IPS DF 6.9 (cell line): ENCODE measurements around the gene COA5.

Experiments used
- DNase-seq: peaks from one replicate; pipeline ENCODE4 v3.0.0-alpha.2; 2013; ENCODE audit warnings: low read depth, low spot score
- H3K27ac ChIP-seq: one replicate; pipeline ENCODE4 v1.5.1; 2013; ENCODE audit warnings: low read length, control low read depth
- H3K27me3 ChIP-seq: 2 replicates; pipeline ENCODE4 v1.6.1; 2013; ENCODE audit warnings: mild to moderate bottlenecking, low read length; ENCODE audit not compliant: control insufficient read depth, insufficient read depth
- H3K36me3 ChIP-seq: 2 replicates; pipeline ENCODE4 v1.6.1; 2013; ENCODE audit warnings: low read length; ENCODE audit not compliant: control insufficient read depth, insufficient read depth
- H3K4me1 ChIP-seq: 2 replicates; pipeline ENCODE4 v1.6.1; 2013; ENCODE audit warnings: low read length; ENCODE audit not compliant: control insufficient read depth, insufficient read depth
- H3K4me3 ChIP-seq: 2 replicates; pipeline ENCODE4 v1.5.1; 2013; ENCODE audit warnings: mild to moderate bottlenecking, low read length
- H3K9me3 ChIP-seq: 2 replicates; pipeline ENCODE4 v1.6.1; 2013; ENCODE audit warnings: low read length, inconsistent platforms; ENCODE audit not compliant: control insufficient read depth, insufficient read depth
- WGBS: extraction: QIAGEN DNeasy Blood & Tissue Kit; methylation state at CpG from one replicate; pipeline ENCODE4 v1.1.7; 2013; ENCODE audit warnings: mixed read lengths, missing lambda C conversion rate; ENCODE audit not compliant: insufficient read length, insufficient coverage; 5-methylcytosine and 5-hydroxymethylcytosine counted together

Gene COA5

GRCh38 chr2:98564541-98565132 is 43.7 kb downstream of the COA5 start:
- no peak for DNase-seq
- Histone ChIP-seq H3K27ac (no peak overlapping the region), H3K4me1 (no peaks in the 10 kb centered on the region), H3K9me3 (no peaks in the 10 kb centered on the region), H3K4me3 (no peak overlapping the region), H3K27me3 (no peaks in the 10 kb centered on the region), H3K36me3 (peaks cover 12% of the 10 kb centered on the region)
- WGBS: no CpG with 5 or more reads among the region's 17 CpGs

- no peaks in the 10 kb centered on the region for H3K9me3 ChIP-seq
- WGBS: no CpG with 5 or more reads among the region's 13 CpGs
- H3K27ac ChIP-seq: no peak overlapping the region
- no peak overlapping the region for H3K4me3 ChIP-seq
- no peaks in the 10 kb centered on the region for H3K27me3 ChIP-seq
- H3K36me3 ChIP-seq: peaks cover 11% of the 10 kb centered on the region
- DNase-seq: no peak
- no peaks in the 10 kb centered on the region for H3K4me1 ChIP-seq
Observed at GRCh38 chr2:98563394-98563793, 44.9 kb downstream of the COA5 start.

GRCh38 chr2:98561902-98562695 is 46.2 kb downstream of the COA5 start:
- no CpG with 5 or more reads among the region's 13 CpGs for WGBS
- Histone ChIP-seq H3K4me1 (no peaks in the 10 kb centered on the region), H3K9me3 (no peaks in the 10 kb centered on the region), H3K4me3 (no peak overlapping the region; the same call in 1 of the 2 replicates), H3K27ac (no peak overlapping the region), H3K36me3 (peaks cover 11% of the 10 kb centered on the region), H3K27me3 (no peaks in the 10 kb centered on the region)
- DNase-seq: no peak

- Histone ChIP-seq H3K4me3 (no peak overlapping the region), H3K27ac (no peak overlapping the region), H3K36me3 (peaks cover 9% of the 10 kb centered on the region), H3K9me3 (no peaks in the 10 kb centered on the region), H3K4me1 (no peaks in the 10 kb centered on the region), H3K27me3 (no peaks in the 10 kb centered on the region)
- DNase-seq: no peak
- no CpG with 5 or more reads among the region's 9 CpGs for WGBS
Observed at GRCh38 chr2:98561018-98561417, 47.3 kb downstream of the COA5 start.

- no peaks in the 10 kb centered on the region for H3K9me3 ChIP-seq
- H3K4me1 ChIP-seq: no peaks in the 10 kb centered on the region
- no peaks in the 10 kb centered on the region for H3K27me3 ChIP-seq
- WGBS: no CpG with 5 or more reads among the region's 9 CpGs
- peaks cover 8% of the 10 kb centered on the region for H3K36me3 ChIP-seq
- no peak overlapping the region for H3K4me3 ChIP-seq
- no peak for DNase-seq
- H3K27ac ChIP-seq: no peak overlapping the region
Observed at GRCh38 chr2:98560256-98560771, 48.0 kb downstream of the COA5 start.

GRCh38 chr2:98559581-98559980 is 48.7 kb downstream of the COA5 start:
- Histone ChIP-seq H3K4me3 (no peak overlapping the region), H3K9me3 (no peaks in the 10 kb centered on the region), H3K27ac (no peak overlapping the region), H3K27me3 (no peaks in the 10 kb centered on the region), H3K4me1 (no peaks in the 10 kb centered on the region), H3K36me3 (peaks cover 2% of the 10 kb centered on the region)
- no CpG with 5 or more reads among the region's 3 CpGs for WGBS
- no peak for DNase-seq

- no peaks in the 10 kb centered on the region for H3K27me3 ChIP-seq
- no CpG with 5 or more reads among the region's 16 CpGs for whole genome bisulfite sequencing
- H3K4me3 ChIP-seq: no peak overlapping the region
- peaks cover 4% of the 10 kb centered on the region; the same call in 1 of the 2 replicates for H3K36me3 ChIP-seq
- H3K27ac ChIP-seq: no peak overlapping the region
- no peaks in the 10 kb centered on the region; the same call in 1 of the 2 replicates for H3K4me1 ChIP-seq
- no peak for DNase-seq
- no peaks in the 10 kb centered on the region for H3K9me3 ChIP-seq
Observed at GRCh38 chr2:98558852-98559530, 49.3 kb downstream of the COA5 start.

- H3K4me1 ChIP-seq: no peaks in the 10 kb centered on the region; the same call in 1 of the 2 replicates
- no CpG with 5 or more reads among the region's 5 CpGs for WGBS
- no peak overlapping the region for H3K27ac ChIP-seq
- H3K36me3 ChIP-seq: peaks cover 12% of the 10 kb centered on the region
- H3K9me3 ChIP-seq: no peaks in the 10 kb centered on the region
- no peak overlapping the region for H3K4me3 ChIP-seq
- no peaks in the 10 kb centered on the region for H3K27me3 ChIP-seq
- DNase-seq: no peak
Observed at GRCh38 chr2:98556344-98557033, 51.8 kb downstream of the COA5 start.

- Histone ChIP-seq H3K4me3 (no peak overlapping the region), H3K27me3 (no peaks in the 10 kb centered on the region), H3K9me3 (no peaks in the 10 kb centered on the region), H3K36me3 (peaks cover 12% of the 10 kb centered on the region), H3K4me1 (no peaks in the 10 kb centered on the region; the same call in 1 of the 2 replicates), H3K27ac (no peak overlapping the region)
- WGBS: no CpG with 5 or more reads among the region's 8 CpGs
- DNase-seq: no peak
Observed at GRCh38 chr2:98555696-98556095, 52.6 kb downstream of the COA5 start.
